Measurements from ENCODE around the gene RTP2. TPM values are rescaled to one million over a fixed set of nuclear protein-coding genes. Genes with fewer than 3 reads are reported as not detected.

Gene RTP2
- total RNA-seq, 2 experiments from 2014 or later = not detected

- H3K36me3 Mint-ChIP-seq = no peaks in the 10 kb centered on the region
- DNase-seq = no peak
- H3K27me3 Mint-ChIP-seq = no peaks in the 10 kb centered on the region
- H3K4me1 Mint-ChIP-seq = no peaks in the 10 kb centered on the region
- H3K27ac Mint-ChIP-seq = no peak overlapping the region
- H3K4me3 Mint-ChIP-seq = no peak overlapping the region
- no peaks in the 10 kb centered on the region for H3K9me3 Mint-ChIP-seq
These were observed 27.2 kb upstream of the RTP2 start for GRCh38 chr3:187729598-187729997.

DNA sequence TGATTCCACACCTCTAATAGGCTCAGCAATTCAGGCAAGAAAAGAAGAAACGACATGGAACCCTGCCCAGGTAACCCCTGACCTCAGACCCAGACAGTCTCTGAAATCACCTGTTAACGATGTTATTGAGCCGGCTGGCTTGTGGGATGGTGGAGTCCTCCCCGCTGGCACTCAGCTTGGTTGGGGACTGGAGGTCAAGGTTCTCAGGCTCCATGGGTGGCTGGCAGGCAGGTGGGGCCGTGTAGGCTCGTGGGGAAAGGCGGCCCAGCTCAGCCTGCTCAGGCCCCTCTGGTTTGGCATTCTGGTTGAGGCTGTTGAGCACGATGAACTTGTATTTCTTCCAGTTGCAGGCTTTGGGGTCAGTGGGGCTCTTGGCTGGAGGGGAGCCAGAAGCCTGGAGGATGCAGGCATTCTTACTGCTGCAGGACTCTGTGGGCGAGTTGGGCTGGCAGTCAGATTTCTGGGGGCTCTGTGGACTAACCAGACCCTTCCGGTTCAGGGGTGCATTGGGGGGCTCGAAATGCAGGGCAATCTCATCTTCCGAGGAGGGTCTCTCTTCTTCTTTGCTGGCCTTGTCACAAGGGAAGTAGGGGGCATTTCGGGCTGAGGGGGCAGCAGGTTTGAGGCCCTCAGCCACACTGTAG is 26.7 kb upstream of the RTP2 start:
- Mint-ChIP-seq H3K4me3 (no peak overlapping the region), H3K36me3 (no peaks in the 10 kb centered on the region), H3K27me3 (no peaks in the 10 kb centered on the region), H3K9me3 (no peaks in the 10 kb centered on the region), H3K27ac (no peak overlapping the region), H3K4me1 (no peaks in the 10 kb centered on the region)
- no peak for DNase-seq

DNA sequence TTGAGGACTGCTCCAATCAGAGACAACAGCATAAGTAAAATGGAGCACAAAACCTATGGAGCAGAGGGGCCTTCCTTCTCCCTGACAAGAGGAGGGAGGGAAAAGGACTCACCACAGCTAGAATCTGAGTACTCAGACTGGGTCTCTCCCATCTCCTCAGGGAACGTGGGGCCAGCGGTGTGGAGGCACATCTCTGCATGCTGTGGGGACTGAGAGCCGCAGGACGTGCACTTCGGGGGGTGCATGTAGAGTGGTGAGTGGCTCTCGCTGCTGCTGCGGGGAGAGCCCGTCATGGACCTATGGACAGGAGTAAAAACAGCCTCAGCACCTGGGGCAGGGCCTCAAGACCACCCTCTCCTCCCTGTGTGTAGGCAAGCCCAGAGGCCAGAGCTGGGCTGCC is 25.9 kb upstream of the RTP2 start:
- Mint-ChIP-seq H3K9me3 (no peaks in the 10 kb centered on the region), H3K36me3 (no peaks in the 10 kb centered on the region), H3K4me1 (no peaks in the 10 kb centered on the region), H3K4me3 (no peak overlapping the region), H3K27me3 (no peaks in the 10 kb centered on the region), H3K27ac (no peak overlapping the region)
- no peak for DNase-seq

DNA sequence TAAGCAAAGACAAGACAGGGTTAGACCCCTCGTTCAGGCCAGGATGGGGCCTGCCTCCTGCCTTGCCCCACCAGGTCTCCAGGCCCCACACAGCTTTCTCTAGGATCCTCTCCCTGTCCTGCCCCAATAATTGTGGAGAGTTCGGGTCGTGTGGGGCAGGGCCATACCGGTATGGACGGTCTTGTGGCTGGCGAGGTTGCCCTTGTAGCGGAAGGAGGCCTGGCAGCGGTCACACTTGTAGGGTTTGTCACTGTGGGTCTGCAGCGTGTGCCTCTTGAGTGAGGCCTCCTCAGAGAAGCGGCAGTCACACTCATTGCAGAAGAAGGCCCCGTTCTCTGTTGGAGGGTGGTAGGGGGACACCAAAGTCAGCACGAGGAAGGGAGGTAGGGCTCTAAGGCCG is 24.2 kb upstream of the RTP2 start:
- Mint-ChIP-seq H3K4me3 (no peak overlapping the region), H3K27ac (no peak overlapping the region)

DNA sequence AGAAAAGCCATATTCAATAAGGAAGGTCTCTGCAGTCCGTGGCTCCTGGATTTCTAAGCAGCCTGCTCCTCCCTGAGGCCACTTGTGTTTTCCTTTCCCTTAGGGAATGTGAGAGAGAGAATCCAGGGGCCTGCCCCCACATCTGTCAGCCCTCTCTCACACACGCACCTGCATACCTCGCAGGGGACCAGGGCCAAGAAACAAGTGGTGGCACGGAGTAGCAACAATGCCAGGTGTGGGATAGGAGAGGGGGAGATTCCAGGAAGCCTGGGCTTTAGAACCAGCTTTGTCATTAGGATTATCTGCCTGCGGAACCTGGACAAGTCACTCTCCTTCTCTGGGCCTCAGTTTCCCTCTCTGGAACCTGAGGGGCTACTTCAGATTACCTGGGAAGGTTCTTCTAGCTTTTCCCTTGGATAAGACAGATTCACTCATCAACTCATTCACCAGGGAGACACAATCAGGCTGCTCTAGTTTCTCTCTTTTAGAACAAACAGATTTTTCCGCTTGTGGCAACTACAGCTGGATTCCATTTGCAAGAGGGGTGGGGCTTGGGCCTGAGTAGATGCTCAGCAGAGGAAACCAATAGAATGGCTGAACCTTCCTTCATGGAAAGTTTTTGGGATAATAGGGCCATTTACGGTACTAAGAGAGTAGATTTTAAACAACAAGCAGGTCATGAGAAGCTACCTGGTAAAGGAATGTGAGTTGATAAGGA is 23.5 kb upstream of the RTP2 start:
- Mint-ChIP-seq H3K27me3 (no peaks in the 10 kb centered on the region), H3K36me3 (no peaks in the 10 kb centered on the region), H3K4me1 (no peaks in the 10 kb centered on the region), H3K27ac (no peak overlapping the region), H3K4me3 (no peak overlapping the region), H3K9me3 (no peaks in the 10 kb centered on the region)
- no peak for DNase-seq

More for the DNA sequence above, 24.2 kb upstream of the RTP2 start:
- no peak for DNase-seq
- Mint-ChIP-seq H3K9me3 (no peaks in the 10 kb centered on the region), H3K36me3 (no peaks in the 10 kb centered on the region), H3K4me1 (no peaks in the 10 kb centered on the region), H3K27me3 (no peaks in the 10 kb centered on the region)

GRCh38 chr3:187725224-187725623 is 22.9 kb upstream of the RTP2 start:
- no peak for DNase-seq
- no peak overlapping the region for H3K27ac Mint-ChIP-seq
- H3K36me3 Mint-ChIP-seq = no peaks in the 10 kb centered on the region
- no peaks in the 10 kb centered on the region for H3K9me3 Mint-ChIP-seq
- no peak overlapping the region for H3K4me3 Mint-ChIP-seq
- no peaks in the 10 kb centered on the region for H3K4me1 Mint-ChIP-seq
- H3K27me3 Mint-ChIP-seq = no peaks in the 10 kb centered on the region

DNA sequence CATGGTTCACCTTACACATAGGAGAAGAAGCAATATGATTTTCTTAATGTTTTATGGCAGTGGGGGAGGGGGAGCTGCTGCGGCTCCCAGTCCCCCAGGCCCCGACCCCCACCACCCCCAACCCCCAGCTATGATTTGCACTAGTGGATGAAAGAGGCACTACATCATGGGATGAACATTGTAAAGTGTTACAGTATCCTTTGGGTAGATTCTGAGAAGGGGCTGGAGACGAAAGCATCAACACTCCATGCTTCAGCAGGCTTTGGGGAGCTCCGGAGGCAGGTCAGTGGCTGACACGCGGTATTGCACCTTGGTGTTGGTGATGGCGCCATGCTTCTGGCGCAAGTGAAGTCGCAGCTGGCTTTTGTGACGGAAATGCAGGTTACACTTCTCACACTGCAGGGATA is 19.9 kb upstream of the RTP2 start:
- Mint-ChIP-seq H3K27me3 (no peaks in the 10 kb centered on the region), H3K27ac (no peak overlapping the region), H3K4me3 (no peak overlapping the region), H3K36me3 (no peaks in the 10 kb centered on the region), H3K9me3 (no peaks in the 10 kb centered on the region), H3K4me1 (no peaks in the 10 kb centered on the region)
- no peak for DNase-seq

DNA sequence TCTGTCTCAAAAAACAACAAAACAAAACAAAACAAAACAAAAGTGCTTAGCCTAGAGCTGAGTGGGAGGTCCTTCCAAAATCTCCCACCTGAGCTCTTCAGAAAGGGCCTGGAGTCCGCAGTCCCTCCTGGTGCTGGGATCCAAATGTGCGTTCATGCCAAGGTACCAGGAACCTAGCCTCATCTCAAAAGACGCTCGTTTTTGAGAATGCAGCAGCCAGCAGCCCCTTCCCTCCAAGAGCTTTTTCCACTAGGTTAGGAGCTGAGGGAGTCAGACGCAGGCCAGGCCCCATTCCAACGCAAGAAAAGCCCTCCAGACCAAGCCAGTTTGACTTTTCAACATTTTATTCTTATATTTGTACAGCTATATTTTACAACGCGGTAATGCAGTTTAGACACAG is 18.7 kb upstream of the RTP2 start:
- no peak for DNase-seq
- Mint-ChIP-seq H3K36me3 (no peaks in the 10 kb centered on the region), H3K27me3 (no peaks in the 10 kb centered on the region), H3K4me1 (no peaks in the 10 kb centered on the region), H3K9me3 (no peaks in the 10 kb centered on the region), H3K4me3 (no peak overlapping the region), H3K27ac (no peak overlapping the region)

- no peaks in the 10 kb centered on the region for H3K9me3 Mint-ChIP-seq
- H3K36me3 Mint-ChIP-seq = no peaks in the 10 kb centered on the region
- H3K27me3 Mint-ChIP-seq = no peaks in the 10 kb centered on the region
- H3K27ac Mint-ChIP-seq = no peak overlapping the region
- no peak overlapping the region for H3K4me3 Mint-ChIP-seq
- no peak for DNase-seq
- H3K4me1 Mint-ChIP-seq = no peaks in the 10 kb centered on the region
These were observed 17.9 kb upstream of the RTP2 start for GRCh38 chr3:187720337-187720670.

- Mint-ChIP-seq H3K27me3 (no peaks in the 10 kb centered on the region), H3K4me3 (no peak overlapping the region), H3K27ac (no peak overlapping the region), H3K36me3 (no peaks in the 10 kb centered on the region), H3K9me3 (no peaks in the 10 kb centered on the region), H3K4me1 (no peaks in the 10 kb centered on the region)
- DNase-seq = no peak
These were observed 17.4 kb upstream of the RTP2 start for GRCh38 chr3:187719628-187720336.

DNA sequence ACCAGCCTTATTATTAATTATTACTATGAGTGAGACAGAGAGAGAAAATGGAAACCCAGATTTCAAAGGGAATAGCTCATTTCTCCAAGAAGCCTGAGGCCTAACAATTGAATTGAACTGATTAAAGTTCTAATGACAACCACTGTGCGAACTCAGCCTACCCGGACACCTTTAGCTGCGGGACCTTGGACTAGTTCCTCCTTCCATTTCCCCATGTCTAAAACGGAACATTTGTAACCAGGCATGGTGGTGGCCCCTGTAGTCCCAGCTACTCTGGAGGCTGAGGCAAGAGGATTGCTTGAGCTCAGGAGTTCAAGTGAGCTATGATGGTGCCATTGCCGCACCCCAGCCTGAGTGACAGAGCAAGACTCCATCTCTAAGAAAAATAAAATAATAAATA is 16.4 kb upstream of the RTP2 start:
- Mint-ChIP-seq H3K9me3 (no peaks in the 10 kb centered on the region), H3K36me3 (no peaks in the 10 kb centered on the region), H3K27me3 (no peaks in the 10 kb centered on the region), H3K27ac (no peak overlapping the region), H3K4me1 (peaks cover 7% of the 10 kb centered on the region), H3K4me3 (no peak overlapping the region)
- no peak for DNase-seq

- no peak for DNase-seq
- no peak overlapping the region for H3K4me3 Mint-ChIP-seq
- no peaks in the 10 kb centered on the region for H3K36me3 Mint-ChIP-seq
- H3K27me3 Mint-ChIP-seq = no peaks in the 10 kb centered on the region
- no peaks in the 10 kb centered on the region for H3K9me3 Mint-ChIP-seq
- peaks cover 8% of the 10 kb centered on the region for H3K4me1 Mint-ChIP-seq
- H3K27ac Mint-ChIP-seq = no peak overlapping the region
These were observed 15.2 kb upstream of the RTP2 start for GRCh38 chr3:187717572-187717971.

DNA sequence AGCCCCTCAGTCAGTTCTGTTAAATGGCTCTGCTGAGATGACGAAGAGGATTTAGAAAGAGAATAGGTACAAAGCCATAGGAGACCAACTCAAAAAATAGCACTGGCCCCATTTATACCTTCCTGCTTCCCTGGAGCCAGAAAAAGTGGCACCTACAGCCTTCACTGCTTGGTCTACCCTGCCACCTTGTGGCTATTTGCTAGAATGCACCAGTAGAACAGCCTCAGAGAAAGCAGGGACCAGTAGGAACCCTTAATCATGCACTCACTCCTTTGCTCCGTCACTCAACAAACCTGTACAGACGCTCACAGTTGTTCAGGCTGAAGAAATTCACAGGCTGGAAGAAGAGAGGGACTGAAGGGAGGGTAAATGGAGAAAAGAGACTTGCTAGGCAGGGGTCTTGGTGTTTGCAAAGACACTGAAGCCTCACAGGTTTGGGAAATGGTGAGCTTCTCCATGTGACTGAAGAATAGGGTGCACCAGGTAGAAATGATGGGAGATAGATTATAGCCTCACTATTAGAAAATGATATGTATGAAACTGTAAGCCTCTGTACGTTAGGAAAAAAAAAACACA is 12.1 kb upstream of the RTP2 start:
- no peak overlapping the region for H3K27ac Mint-ChIP-seq
- H3K27me3 Mint-ChIP-seq = no peaks in the 10 kb centered on the region

DNA sequence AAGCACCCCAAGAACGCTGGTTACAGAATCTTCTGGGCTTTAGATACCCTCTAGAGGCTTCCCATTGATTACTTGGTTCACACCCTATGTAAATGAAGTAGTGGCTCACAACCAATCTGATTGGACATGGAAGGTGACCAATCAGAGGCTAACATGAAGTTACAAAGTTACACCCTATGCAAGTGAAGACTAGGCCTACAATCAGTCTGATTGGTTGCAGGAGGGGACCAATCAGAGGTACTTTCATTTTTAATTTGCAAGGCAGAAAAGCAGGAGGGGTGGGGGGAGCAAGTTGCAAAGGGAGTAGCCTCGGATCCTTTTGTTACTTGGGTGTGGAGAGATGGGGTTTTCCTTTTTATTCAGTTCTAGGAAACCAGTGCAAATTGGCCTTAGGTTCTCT is 11.1 kb upstream of the RTP2 start:
- Mint-ChIP-seq H3K27me3 (no peaks in the 10 kb centered on the region), H3K36me3 (no peaks in the 10 kb centered on the region), H3K4me3 (no peak overlapping the region), H3K9me3 (no peaks in the 10 kb centered on the region), H3K27ac (no peak overlapping the region), H3K4me1 (peaks cover 8% of the 10 kb centered on the region)
- DNase-seq = no peak

More for the DNA sequence above, 12.1 kb upstream of the RTP2 start:
- Mint-ChIP-seq H3K9me3 (no peaks in the 10 kb centered on the region), H3K4me3 (no peak overlapping the region), H3K4me1 (peaks cover 8% of the 10 kb centered on the region), H3K36me3 (no peaks in the 10 kb centered on the region)
- peak; percentile 63 for DNase-seq

DNA sequence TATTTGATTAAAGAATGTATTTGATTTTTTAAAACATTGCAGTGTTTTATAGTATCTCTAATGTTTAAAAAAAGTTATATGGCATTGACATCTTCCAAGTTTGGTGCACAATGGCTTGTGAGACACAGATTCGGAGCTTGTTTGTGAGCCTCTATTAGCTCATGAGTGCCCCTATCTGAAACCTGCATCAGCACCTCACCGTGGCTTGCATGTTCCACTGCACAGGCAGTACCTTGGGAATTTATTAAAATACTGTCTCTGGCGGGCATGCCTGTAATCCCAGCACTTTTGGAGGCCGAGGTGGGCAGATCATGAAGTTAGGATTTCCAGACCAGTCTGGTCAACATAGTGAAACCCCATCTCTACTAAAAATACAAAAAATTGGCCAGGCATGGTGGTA is 6.8 kb upstream of the RTP2 start:
- no peaks in the 10 kb centered on the region for H3K36me3 Mint-ChIP-seq
- H3K27me3 Mint-ChIP-seq = no peaks in the 10 kb centered on the region
- no peaks in the 10 kb centered on the region for H3K9me3 Mint-ChIP-seq
- no peak for DNase-seq
- H3K4me3 Mint-ChIP-seq = no peak overlapping the region
- H3K27ac Mint-ChIP-seq = no peak overlapping the region
- peaks cover 4% of the 10 kb centered on the region for H3K4me1 Mint-ChIP-seq
